Naive thymus-derived CD8-positive, alpha-beta T cell (primary cell): ENCODE results near the gene ENOX1. TPM values are rescaled to one million over a fixed set of nuclear protein-coding genes. Genes with fewer than 3 reads are reported as not detected.

Source experiments
- ATAC-seq, 2 donors: fragments of 150-1000 bp; cut with Tn5 transposase in 1 of 2; sonication (Bioruptor Pico), chemical (Tn5 transposase) in 1 of 2; 1 replicate in 1 of 2; 2 replicates in 1 of 2; pipeline ENCODE4 v1.10.0; 2021; ENCODE audit warnings: mild to moderate bottlenecking in 2 of 2, moderate library complexity in 2 of 2
- POLR2A ChIA-PET: fragments of 350-600 bp; sonication (Branson Sonifier 250); formaldehyde crosslinking; loops from one replicate; lab custom pipeline; 2021; ENCODE audit warnings: antibody characterized with exemption; lab: Charles Lee
- DNase-seq, 10 donors: peaks; one replicate each; pipeline versions ENCODE4 v3.0.0 to v3.0.0-alpha.2; 2020 to 2022
- H3K27ac Mint-ChIP-seq, 10 donors: one replicate each; pipeline ENCODE4 v1.8.0; 2020 to 2022; ENCODE audit warnings: mild to moderate bottlenecking in 10 of 10, mixed read lengths in 10 of 10, moderate library complexity in 4 of 10, inconsistent platforms in 1 of 10
- H3K27me3 Mint-ChIP-seq, 5 donors: one replicate each; pipeline ENCODE4 v1.8.0; 2021 to 2022; ENCODE audit warnings: mixed read lengths in 5 of 5
- H3K36me3 Mint-ChIP-seq, 3 donors: one replicate each; pipeline ENCODE4 v1.8.0; 2020 to 2022; ENCODE audit warnings: mixed read lengths in 3 of 3, mild to moderate bottlenecking in 2 of 3, inconsistent platforms in 1 of 3
- H3K4me1 Mint-ChIP-seq, 4 donors: one replicate each; pipeline ENCODE4 v1.8.0; 2021 to 2022; ENCODE audit warnings: mixed read lengths in 4 of 4
- H3K4me3 Mint-ChIP-seq, 10 donors: one replicate each; pipeline ENCODE4 v1.8.0; 2020 to 2022; ENCODE audit warnings: mild to moderate bottlenecking in 10 of 10, mixed read lengths in 10 of 10, moderate library complexity in 6 of 10, inconsistent platforms in 1 of 10
- H3K9me3 Mint-ChIP-seq, 9 donors: one replicate each; pipeline ENCODE4 v1.8.0; 2020 to 2022; ENCODE audit warnings: mixed read lengths in 9 of 9, mild to moderate bottlenecking in 3 of 9, inconsistent platforms in 1 of 9, moderate library complexity in 1 of 9
- polyA plus RNA-seq, 3 donors: library from polyadenylated mRNA; unstranded; fragments of 300-500 nt; fragmentation: Illumina TruSeq; gene quantifications; one replicate each; pipeline ENCODE4 v1.2.3, GENCODE V29; 2021
- total RNA-seq, 8 experiments: library from RNA in 2 of 8; stranded (reverse) in 2 of 8; gene quantifications; one replicate each; pipeline ENCODE4 v1.2.3 and lab custom pipeline; 2021 to 2026

Gene ENOX1
- total and polyA plus RNA-seq, 5 experiments from 2014 or later = not detected

GRCh38 chr13:43725460-43725859 is 61.3 kb downstream of the ENOX1 start:
- POLR2A ChIA-PET = no interaction called here
- no peak overlapping the region for H3K4me3 Mint-ChIP-seq
- no peaks in the 10 kb centered on the region for H3K36me3 Mint-ChIP-seq
- H3K4me1 Mint-ChIP-seq = no peaks in the 10 kb centered on the region
- DNase-seq (no peak), ATAC-seq (no peak)
- H3K27me3 Mint-ChIP-seq = peaks cover 3 to 19% (median 4%) of the 10 kb centered on the region in 5 donors
- H3K9me3 Mint-ChIP-seq = no peaks in the 10 kb centered on the region
- H3K27ac Mint-ChIP-seq = no peak overlapping the region

DNA sequence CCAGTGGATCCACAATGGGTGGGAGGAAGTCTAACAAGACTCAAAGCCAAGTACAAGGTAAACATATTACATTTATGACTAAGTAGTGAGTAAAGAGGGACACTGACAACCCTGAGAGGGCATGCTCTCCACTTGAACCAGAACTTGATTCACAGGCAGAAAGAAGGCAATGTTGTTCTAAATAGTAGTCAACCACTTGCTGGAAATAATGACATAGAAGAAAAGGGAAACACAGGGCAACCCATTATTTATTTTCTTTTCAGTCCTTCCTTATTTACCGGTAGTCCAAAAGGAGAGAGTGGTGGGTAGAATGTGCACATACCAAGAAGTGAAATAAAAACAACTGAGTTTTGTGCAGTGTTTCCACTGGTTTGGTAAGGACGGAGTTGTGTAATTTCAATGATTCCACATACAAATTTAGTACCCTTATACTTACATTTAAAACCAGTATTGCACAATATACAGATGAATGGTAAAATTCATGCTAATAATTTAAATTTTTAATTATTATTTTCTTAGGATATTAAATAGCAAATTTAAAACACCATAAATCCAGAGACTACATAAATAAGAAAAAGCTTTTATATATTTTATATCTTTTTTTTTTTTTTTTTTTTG is 65.9 kb downstream of the ENOX1 start:
- Mint-ChIP-seq H3K36me3 (peaks cover 0 to 6% (median 0%) of the 10 kb centered on the region in 3 donors), H3K4me1 (no peaks in the 10 kb centered on the region), H3K9me3 (peaks cover 0 to 7% (median 0%) of the 10 kb centered on the region in 9 donors), H3K27me3 (peaks cover 5 to 26% (median 11%) of the 10 kb centered on the region in 5 donors), H3K4me3 (no peak overlapping the region), H3K27ac (no peak overlapping the region)
- DNase-seq = no peak
- ATAC-seq = no peak
- POLR2A ChIA-PET = no interaction called here

GRCh38 chr13:43698758-43699157 is 88.0 kb downstream of the ENOX1 start:
- no peak for ATAC-seq
- no peak overlapping the region for H3K4me3 Mint-ChIP-seq
- peaks cover 2 to 22% (median 11%) of the 10 kb centered on the region in 5 donors for H3K27me3 Mint-ChIP-seq
- H3K9me3 Mint-ChIP-seq = no peaks in the 10 kb centered on the region
- no peak overlapping the region for H3K27ac Mint-ChIP-seq
- no peaks in the 10 kb centered on the region for H3K36me3 Mint-ChIP-seq
- DNase-seq = no peak
- H3K4me1 Mint-ChIP-seq = peaks cover 0 to 1% (median 0%) of the 10 kb centered on the region in 4 donors
- POLR2A ChIA-PET = no interaction called here

DNA sequence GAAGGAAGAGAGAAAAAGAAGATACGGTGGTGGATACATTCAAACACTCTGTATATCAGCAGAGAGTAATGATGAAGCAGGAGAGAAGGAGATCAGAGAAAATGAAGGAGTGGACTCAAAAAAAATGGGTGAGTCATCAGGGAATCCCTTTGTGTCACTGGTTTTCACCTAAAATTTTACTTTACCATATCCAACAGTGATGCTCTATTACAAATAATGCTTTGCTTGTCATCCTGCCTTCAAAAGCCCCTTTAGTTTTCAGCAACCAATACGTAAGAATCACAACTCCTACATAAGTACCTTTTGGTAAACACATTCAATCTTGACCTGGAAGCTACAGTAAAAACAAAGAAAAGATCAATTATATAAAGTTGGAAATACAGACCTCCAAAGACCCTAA is 88.8 kb downstream of the ENOX1 start:
- Mint-ChIP-seq H3K4me3 (no peak overlapping the region), H3K9me3 (no peaks in the 10 kb centered on the region), H3K27ac (no peak overlapping the region), H3K36me3 (no peaks in the 10 kb centered on the region), H3K27me3 (peaks cover 2 to 22% (median 11%) of the 10 kb centered on the region in 5 donors), H3K4me1 (peaks cover 0 to 1% (median 0%) of the 10 kb centered on the region in 4 donors)
- POLR2A ChIA-PET = no interaction called here
- ATAC-seq = no peak
- no peak for DNase-seq

- Mint-ChIP-seq H3K27ac (no peak overlapping the region), H3K36me3 (no peaks in the 10 kb centered on the region), H3K4me1 (peaks cover 0 to 1% (median 0%) of the 10 kb centered on the region in 4 donors), H3K27me3 (peaks cover 2 to 22% (median 8%) of the 10 kb centered on the region in 5 donors), H3K9me3 (no peaks in the 10 kb centered on the region), H3K4me3 (no peak overlapping the region)
- POLR2A ChIA-PET = no interaction called here
- DNase-seq (no peak), ATAC-seq (no peak)
Measured at GRCh38 chr13:43697323-43697722, 89.4 kb downstream of the ENOX1 start.

GRCh38 chr13:43694146-43694664 is 92.6 kb downstream of the ENOX1 start:
- no peaks in the 10 kb centered on the region for H3K36me3 Mint-ChIP-seq
- POLR2A ChIA-PET = no interaction called here
- peaks cover 6 to 22% (median 12%) of the 10 kb centered on the region in 5 donors for H3K27me3 Mint-ChIP-seq
- H3K4me1 Mint-ChIP-seq = peaks cover 0 to 1% (median 0%) of the 10 kb centered on the region in 4 donors
- H3K4me3 Mint-ChIP-seq = no peak overlapping the region
- DNase-seq (no peak), ATAC-seq (no peak)
- H3K27ac Mint-ChIP-seq = no peak overlapping the region
- H3K9me3 Mint-ChIP-seq = no peaks in the 10 kb centered on the region

DNA sequence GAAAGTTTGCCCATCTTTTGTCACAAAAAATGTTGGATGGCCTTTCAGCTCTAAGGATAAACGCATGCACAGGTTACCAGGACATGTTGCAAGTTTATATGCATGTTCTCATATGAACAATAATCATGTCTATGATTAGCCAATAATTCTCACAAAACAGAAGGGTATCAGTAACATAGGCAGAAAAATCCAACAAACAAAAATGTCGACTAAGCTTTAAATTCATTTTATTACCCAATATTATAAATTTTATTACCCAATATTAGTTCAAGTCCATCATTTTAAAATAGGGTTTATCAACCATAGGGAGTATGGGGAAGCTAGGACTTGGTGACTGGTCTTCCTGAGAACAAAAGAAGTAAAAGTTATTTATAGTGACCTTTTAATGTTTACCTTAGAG is 93.1 kb downstream of the ENOX1 start:
- DNase-seq = no peak
- H3K4me1 Mint-ChIP-seq = peaks cover 0 to 1% (median 0%) of the 10 kb centered on the region in 4 donors
- H3K27ac Mint-ChIP-seq = no peak overlapping the region
- no peaks in the 10 kb centered on the region for H3K9me3 Mint-ChIP-seq
- no peak for ATAC-seq
- H3K36me3 Mint-ChIP-seq = no peaks in the 10 kb centered on the region
- no peak overlapping the region for H3K4me3 Mint-ChIP-seq
- POLR2A ChIA-PET = no interaction called here
- peaks cover 6 to 22% (median 12%) of the 10 kb centered on the region in 5 donors for H3K27me3 Mint-ChIP-seq

GRCh38 chr13:43688227-43688907 is 98.4 kb downstream of the ENOX1 start:
- POLR2A ChIA-PET = no interaction called here

GRCh38 chr13:43687038-43687437 is 99.7 kb downstream of the ENOX1 start:
- Mint-ChIP-seq H3K36me3 (no peaks in the 10 kb centered on the region), H3K4me1 (no peaks in the 10 kb centered on the region), H3K4me3 (no peak overlapping the region), H3K27ac (no peak overlapping the region), H3K27me3 (peaks cover 0 to 9% (median 5%) of the 10 kb centered on the region in 5 donors), H3K9me3 (peaks cover 0 to 2% (median 0%) of the 10 kb centered on the region in 9 donors)
- no peak for DNase-seq
- ATAC-seq = no peak
- POLR2A ChIA-PET = no interaction called here

More at GRCh38 chr13:43688227-43688907, 98.4 kb downstream of the ENOX1 start:
- Mint-ChIP-seq H3K27me3 (peaks cover 0 to 9% (median 5%) of the 10 kb centered on the region in 5 donors), H3K4me1 (no peaks in the 10 kb centered on the region), H3K27ac (no peak overlapping the region), H3K9me3 (peaks cover 0 to 2% (median 0%) of the 10 kb centered on the region in 9 donors), H3K4me3 (no peak overlapping the region), H3K36me3 (no peaks in the 10 kb centered on the region)
- DNase-seq (no peak), ATAC-seq (no peak)

GRCh38 chr13:43686557-43686956 is 100.2 kb downstream of the ENOX1 start:
- peaks cover 0 to 9% (median 5%) of the 10 kb centered on the region in 5 donors for H3K27me3 Mint-ChIP-seq
- ATAC-seq (no peak), DNase-seq (no peak)
- H3K4me3 Mint-ChIP-seq = no peak overlapping the region
- no peaks in the 10 kb centered on the region for H3K36me3 Mint-ChIP-seq
- peaks cover 0 to 2% (median 0%) of the 10 kb centered on the region in 9 donors for H3K9me3 Mint-ChIP-seq
- H3K27ac Mint-ChIP-seq = no peak overlapping the region
- POLR2A ChIA-PET = no interaction called here
- no peaks in the 10 kb centered on the region for H3K4me1 Mint-ChIP-seq

DNA sequence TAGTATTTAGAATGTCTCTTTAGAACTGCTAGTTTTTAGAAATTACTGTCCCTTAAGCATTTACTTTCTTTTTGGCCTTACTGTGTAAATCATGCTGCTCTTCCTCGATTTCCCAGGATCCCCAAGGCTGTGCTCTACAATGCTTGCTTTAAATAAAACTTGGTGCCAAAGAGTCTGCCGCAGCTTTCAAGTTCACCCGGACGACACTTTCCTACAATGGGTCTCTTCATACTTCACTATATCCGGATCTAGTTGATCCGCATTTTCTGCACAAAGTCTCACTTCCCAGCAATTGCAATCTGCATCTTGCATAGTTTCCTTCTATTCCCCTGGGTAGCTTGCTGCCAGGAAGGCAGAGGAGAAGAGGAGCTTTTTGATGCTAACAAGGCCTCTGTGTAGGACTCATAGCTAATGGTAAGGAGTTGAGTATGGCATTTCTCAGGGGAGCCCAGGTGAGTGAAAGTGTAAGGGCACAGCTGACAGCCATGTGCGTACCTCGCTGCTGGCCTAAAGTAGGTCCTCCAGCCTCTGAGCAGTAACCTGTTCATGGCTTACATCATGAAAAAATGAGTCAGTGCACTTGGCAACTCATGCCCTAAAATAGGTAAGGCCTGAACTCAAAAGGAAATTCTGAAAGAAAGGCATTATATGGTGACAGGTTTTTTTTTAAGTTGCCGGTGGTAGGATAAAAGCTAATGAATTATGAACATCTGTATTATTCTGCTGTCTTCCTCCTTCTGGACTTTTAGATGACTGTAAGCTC is 101.6 kb downstream of the ENOX1 start:
- Mint-ChIP-seq H3K27ac (no peak overlapping the region), H3K27me3 (peaks cover 0 to 5% (median 1%) of the 10 kb centered on the region in 5 donors), H3K4me1 (no peaks in the 10 kb centered on the region), H3K9me3 (peaks cover 0 to 2% (median 0%) of the 10 kb centered on the region in 9 donors), H3K36me3 (no peaks in the 10 kb centered on the region), H3K4me3 (no peak overlapping the region)
- no peak for ATAC-seq
- POLR2A ChIA-PET = no interaction called here
- no peak for DNase-seq

GRCh38 chr13:43682701-43683100 is 104.1 kb downstream of the ENOX1 start:
- no peak overlapping the region for H3K27ac Mint-ChIP-seq
- POLR2A ChIA-PET = no interaction called here

More at GRCh38 chr13:43682701-43683100, 104.1 kb downstream of the ENOX1 start:
- Mint-ChIP-seq H3K9me3 (peaks cover 0 to 2% (median 0%) of the 10 kb centered on the region in 9 donors), H3K4me1 (no peaks in the 10 kb centered on the region), H3K4me3 (no peak overlapping the region), H3K36me3 (no peaks in the 10 kb centered on the region), H3K27me3 (peaks cover 0 to 5% (median 0%) of the 10 kb centered on the region in 5 donors)
- DNase-seq (no peak), ATAC-seq (no peak)
